KMS-11 (cell line): ENCODE data around the gene ENTPD2.

Experiments used
- H2AFZ ChIP-seq: fragments of 200-600 bp; sonication (generic); 2 replicates; pipeline ENCODE4 v1.6.1; 2016; ENCODE audit warnings: antibody characterized with exemption, mixed run types, low read depth
- H3K27ac ChIP-seq: fragments of 200-600 bp; sonication (generic); 2 replicates; pipeline ENCODE4 v1.6.1; 2016; ENCODE audit warnings: mild to moderate bottlenecking, mixed run types
- H3K27me3 ChIP-seq: fragments of 200-600 bp; sonication (generic); 2 replicates; pipeline ENCODE4 v1.6.1; 2017; ENCODE audit warnings: mild to moderate bottlenecking, low read depth, mixed run types, moderate library complexity; ENCODE audit not compliant: insufficient read depth
- H3K36me3 ChIP-seq: fragments of 200-600 bp; sonication (generic); 2 replicates; pipeline ENCODE4 v1.6.1; 2017; ENCODE audit warnings: mild to moderate bottlenecking, mixed run types; ENCODE audit not compliant: insufficient read depth
- H3K4me1 ChIP-seq: fragments of 200-600 bp; sonication (generic); 2 replicates; pipeline ENCODE4 v1.6.1; 2016; ENCODE audit warnings: mild to moderate bottlenecking, low read depth, mixed run types; ENCODE audit not compliant: poor library complexity, severe bottlenecking
- H3K4me2 ChIP-seq: fragments of 200-600 bp; sonication (generic); 2 replicates; pipeline ENCODE4 v1.7.0; 2016; ENCODE audit warnings: mild to moderate bottlenecking, mixed run types
- H3K4me3 ChIP-seq: fragments of 200-600 bp; sonication (generic); IDR thresholded peaks from 2 replicates; pipeline ENCODE4 v1.6.1; 2017; ENCODE audit warnings: low read depth, low read length, mixed read lengths; ENCODE audit not compliant: insufficient read depth
- H3K79me2 ChIP-seq: fragments of 200-600 bp; sonication (generic); 2 replicates; pipeline ENCODE4 v1.6.1; 2016; ENCODE audit warnings: low read depth, mixed run types; ENCODE audit not compliant: insufficient read depth
- H3K9ac ChIP-seq: fragments of 200-600 bp; sonication (generic); 2 replicates; pipeline ENCODE4 v1.6.1; 2016; ENCODE audit warnings: mild to moderate bottlenecking, mixed run types
- H4K20me1 ChIP-seq: fragments of 200-600 bp; sonication (generic); 2 replicates; pipeline ENCODE4 v1.6.1; 2016; ENCODE audit warnings: mild to moderate bottlenecking, mixed run types; ENCODE audit not compliant: insufficient read depth
- TF ChIP-seq, protein P1 (sequence below): fragments of 200-600 bp; sonication (generic); conservative IDR thresholded peaks from 2 replicates; pipeline ENCODE4 v1.6.1; 2017; ENCODE audit warnings: low read depth, mild to moderate bottlenecking, antibody characterized with exemption, low read length, moderate library complexity, mixed read lengths

ENTPD2 gene

DNA sequence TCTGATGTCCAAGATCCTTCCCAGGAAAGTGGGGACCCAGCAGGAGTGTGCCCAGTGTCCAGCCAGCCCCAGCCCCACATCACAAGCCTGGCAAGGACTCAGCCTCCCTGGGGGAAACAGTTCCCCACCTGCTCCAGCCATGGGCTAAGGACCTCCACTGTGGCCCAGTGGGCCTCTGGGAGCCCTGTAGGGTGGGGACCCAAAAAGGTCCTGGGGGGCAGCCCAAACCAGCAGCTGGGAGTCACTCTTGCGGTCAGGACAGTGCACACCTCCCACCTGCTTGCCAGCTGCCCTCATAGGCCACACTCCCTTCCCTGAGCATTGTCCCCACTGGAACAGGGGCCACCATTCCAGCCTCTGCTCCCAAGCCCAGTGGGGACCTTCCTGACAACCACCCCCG is 27.5 kb downstream of the ENTPD2 start:
- Histone ChIP-seq H3K79me2 (no peaks in the 10 kb centered on the region), H3K4me1 (peaks cover 31% of the 10 kb centered on the region), H3K27me3 (peaks cover 8% of the 10 kb centered on the region; the same call in 1 of the 2 replicates), H2AFZ (no peak overlapping the region), H3K9ac (no peak overlapping the region), H3K4me2 (no peak overlapping the region), H3K36me3 (no peaks in the 10 kb centered on the region), H3K4me3 (no peak overlapping the region), H3K27ac (no peak overlapping the region), H4K20me1 (no peaks in the 10 kb centered on the region)
- TF ChIP-seq, protein P1, sequence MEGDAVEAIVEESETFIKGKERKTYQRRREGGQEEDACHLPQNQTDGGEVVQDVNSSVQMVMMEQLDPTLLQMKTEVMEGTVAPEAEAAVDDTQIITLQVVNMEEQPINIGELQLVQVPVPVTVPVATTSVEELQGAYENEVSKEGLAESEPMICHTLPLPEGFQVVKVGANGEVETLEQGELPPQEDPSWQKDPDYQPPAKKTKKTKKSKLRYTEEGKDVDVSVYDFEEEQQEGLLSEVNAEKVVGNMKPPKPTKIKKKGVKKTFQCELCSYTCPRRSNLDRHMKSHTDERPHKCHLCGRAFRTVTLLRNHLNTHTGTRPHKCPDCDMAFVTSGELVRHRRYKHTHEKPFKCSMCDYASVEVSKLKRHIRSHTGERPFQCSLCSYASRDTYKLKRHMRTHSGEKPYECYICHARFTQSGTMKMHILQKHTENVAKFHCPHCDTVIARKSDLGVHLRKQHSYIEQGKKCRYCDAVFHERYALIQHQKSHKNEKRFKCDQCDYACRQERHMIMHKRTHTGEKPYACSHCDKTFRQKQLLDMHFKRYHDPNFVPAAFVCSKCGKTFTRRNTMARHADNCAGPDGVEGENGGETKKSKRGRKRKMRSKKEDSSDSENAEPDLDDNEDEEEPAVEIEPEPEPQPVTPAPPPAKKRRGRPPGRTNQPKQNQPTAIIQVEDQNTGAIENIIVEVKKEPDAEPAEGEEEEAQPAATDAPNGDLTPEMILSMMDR, result no peak

- Histone ChIP-seq H2AFZ (no peak overlapping the region), H3K9ac (no peak overlapping the region), H4K20me1 (no peaks in the 10 kb centered on the region), H3K36me3 (no peaks in the 10 kb centered on the region), H3K79me2 (no peaks in the 10 kb centered on the region), H3K27ac (no peak overlapping the region), H3K4me2 (no peak overlapping the region), H3K4me1 (peaks cover 26% of the 10 kb centered on the region), H3K27me3 (peaks cover 8% of the 10 kb centered on the region; the same call in 1 of the 2 replicates), H3K4me3 (no peak overlapping the region)
- TF ChIP-seq, protein P1, result no peak
Observed at GRCh38 chr9:137025517-137025966, 28.3 kb downstream of the ENTPD2 start.

DNA sequence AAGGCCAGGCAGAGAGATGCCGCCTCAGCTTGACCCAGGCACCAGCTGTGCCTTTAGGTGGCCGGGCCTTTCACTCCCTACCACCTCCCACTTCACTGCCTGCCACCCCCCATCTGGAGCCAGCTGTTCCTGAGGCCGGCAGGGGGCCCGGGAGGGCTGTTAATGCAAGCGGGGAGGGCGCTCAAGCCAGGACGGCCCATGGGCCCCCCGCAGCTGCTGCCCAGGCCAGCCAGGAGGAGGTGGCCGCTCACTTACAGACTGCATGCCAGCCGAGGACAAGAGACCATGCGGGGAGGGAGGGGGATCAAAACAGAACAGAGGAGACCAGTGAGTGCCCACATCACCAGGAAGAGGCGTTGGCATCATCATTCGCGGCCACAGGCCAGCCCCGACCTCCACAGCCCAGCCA is 30.3 kb downstream of the ENTPD2 start:
- Histone ChIP-seq H3K4me3 (no peak overlapping the region), H3K4me2 (no peak overlapping the region)
- TF ChIP-seq, protein P1, result no peak

DNA sequence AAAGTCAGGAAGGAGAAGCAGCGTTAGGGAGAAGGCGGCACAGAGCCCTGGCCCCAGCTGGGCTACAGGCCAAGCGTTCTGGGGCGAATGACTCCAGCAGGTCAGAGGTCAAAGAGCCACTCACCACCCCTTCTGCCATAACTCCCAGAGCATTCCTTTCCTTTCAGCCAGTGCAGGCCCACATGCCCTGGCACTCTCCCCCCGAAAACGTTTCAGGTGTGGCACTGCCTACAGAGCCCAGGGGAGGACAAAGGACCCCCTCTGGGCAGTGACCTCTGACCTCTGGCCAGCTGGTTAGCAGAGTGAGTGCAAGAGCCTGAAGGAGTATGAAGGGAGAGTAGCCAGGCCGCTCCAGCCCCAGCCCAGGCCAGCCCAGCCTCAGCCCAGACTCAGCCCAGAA is 30.7 kb downstream of the ENTPD2 start:
- Histone ChIP-seq H2AFZ (no peak overlapping the region), H3K4me1 (peaks cover 4% of the 10 kb centered on the region), H3K36me3 (no peaks in the 10 kb centered on the region), H3K9ac (no peak overlapping the region), H3K27ac (no peak overlapping the region), H4K20me1 (no peaks in the 10 kb centered on the region), H3K4me2 (no peak overlapping the region), H3K4me3 (no peak overlapping the region), H3K79me2 (no peaks in the 10 kb centered on the region), H3K27me3 (peaks cover 13% of the 10 kb centered on the region; the same call in 1 of the 2 replicates)
- TF ChIP-seq, protein P1, result no peak

More for the DNA sequence above, 30.3 kb downstream of the ENTPD2 start:
- Histone ChIP-seq H3K79me2 (no peaks in the 10 kb centered on the region), H3K27me3 (peaks cover 13% of the 10 kb centered on the region; the same call in 1 of the 2 replicates), H3K27ac (no peak overlapping the region), H3K4me1 (peaks cover 7% of the 10 kb centered on the region), H3K9ac (no peak overlapping the region), H4K20me1 (no peaks in the 10 kb centered on the region), H2AFZ (no peak overlapping the region), H3K36me3 (no peaks in the 10 kb centered on the region)

DNA sequence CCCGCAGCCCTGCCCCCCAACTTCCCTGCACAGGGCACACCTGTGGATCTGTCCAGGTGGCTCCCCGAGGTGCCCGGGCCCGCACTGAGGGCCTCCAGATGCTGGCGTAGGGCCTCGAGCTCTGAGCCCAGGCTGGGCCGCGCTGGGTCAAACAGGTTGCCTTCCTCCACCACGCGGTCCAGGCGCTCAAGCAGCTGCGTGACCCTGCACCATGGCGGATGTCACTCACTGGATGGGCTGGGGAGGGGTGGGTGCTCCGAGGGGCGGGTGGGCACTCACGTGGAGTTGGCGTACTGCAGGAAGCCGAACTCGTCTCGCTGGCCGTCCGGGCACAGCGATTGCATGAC is 31.2 kb downstream of the ENTPD2 start:
- no peak overlapping the region for H2AFZ ChIP-seq
- no peak overlapping the region for H3K4me2 ChIP-seq
- no peaks in the 10 kb centered on the region for H3K79me2 ChIP-seq
- peaks cover 13% of the 10 kb centered on the region; the same call in 1 of the 2 replicates for H3K27me3 ChIP-seq
- TF ChIP-seq, protein P1, result no peak
- H4K20me1 ChIP-seq, result no peaks in the 10 kb centered on the region
- no peaks in the 10 kb centered on the region for H3K36me3 ChIP-seq
- H3K4me3 ChIP-seq, result no peak overlapping the region
- H3K9ac ChIP-seq, result no peak overlapping the region
- H3K27ac ChIP-seq, result no peak overlapping the region
- peaks cover 4% of the 10 kb centered on the region for H3K4me1 ChIP-seq
